ENCODE measurements around the gene SOX4.

SOX4 gene

GRCh38 chr6:21593927-21594415, 420 bp downstream of the SOX4 start:
- DNase-seq (ENCODE audit: low spot score) = peak; percentile 52

GRCh38 chr6:21594416-21595281, 1.1 kb downstream of the SOX4 start:
- DNase-seq (ENCODE audit: low spot score) = peak; percentile 71

- peak; percentile 35 for DNase-seq (ENCODE audit: low spot score)
Measured at GRCh38 chr6:21595285-21596144, 2.0 kb downstream of the SOX4 start.

GRCh38 chr6:21596145-21596948, 2.8 kb downstream of the SOX4 start:
- peak; percentile 42 for DNase-seq (ENCODE audit: low spot score)

- DNase-seq (ENCODE audit: low spot score) = peak; percentile 46
Measured at GRCh38 chr6:21596949-21597682, 3.6 kb downstream of the SOX4 start.

- peak; percentile 53 for DNase-seq (ENCODE audit: low spot score)
Measured at GRCh38 chr6:21597801-21598673, 4.5 kb downstream of the SOX4 start.

GRCh38 chr6:21598674-21599023, 5.1 kb downstream of the SOX4 start:
- DNase-seq (ENCODE audit: low spot score) = peak; percentile 22

GRCh38 chr6:21599051-21599696, 5.6 kb downstream of the SOX4 start:
- DNase-seq (ENCODE audit: low spot score) = no peak

GRCh38 chr6:21601339-21601923, 7.9 kb downstream of the SOX4 start:
- DNase-seq (ENCODE audit: low spot score) = no peak

GRCh38 chr6:21601932-21602390, 8.4 kb downstream of the SOX4 start:
- no peak for DNase-seq (ENCODE audit: low spot score)

- DNase-seq (ENCODE audit: low spot score) = no peak
Measured at GRCh38 chr6:21603082-21603952, 9.8 kb downstream of the SOX4 start.

- no peak for DNase-seq (ENCODE audit: low spot score)
Measured at GRCh38 chr6:21604081-21604480, 10.5 kb downstream of the SOX4 start.

GRCh38 chr6:21605166-21605565, 11.6 kb downstream of the SOX4 start:
- no peak for DNase-seq (ENCODE audit: low spot score)

GRCh38 chr6:21608601-21609000, 15.1 kb downstream of the SOX4 start:
- DNase-seq (ENCODE audit: low spot score) = no peak

- no peak for DNase-seq (ENCODE audit: low spot score)
Measured at GRCh38 chr6:21609881-21610329, 16.4 kb downstream of the SOX4 start.

- DNase-seq (ENCODE audit: low spot score) = no peak
Measured at GRCh38 chr6:21610341-21610740, 16.8 kb downstream of the SOX4 start.

GRCh38 chr6:21611485-21611884, 17.9 kb downstream of the SOX4 start:
- DNase-seq (ENCODE audit: low spot score) = no peak

- no peak for DNase-seq (ENCODE audit: low spot score)
Measured at GRCh38 chr6:21612067-21612745, 18.7 kb downstream of the SOX4 start.
